Raji (cell line): ENCODE data around the gene DMKN.

Source experiments
- POLR2A ChIP-seq: IDR thresholded peaks from 2 replicates; pipeline ENCODE4 v1.6.1; 2011; ENCODE audit warnings: low read depth, low read length, control low read depth; ENCODE audit not compliant: insufficient read depth

Gene DMKN

DNA sequence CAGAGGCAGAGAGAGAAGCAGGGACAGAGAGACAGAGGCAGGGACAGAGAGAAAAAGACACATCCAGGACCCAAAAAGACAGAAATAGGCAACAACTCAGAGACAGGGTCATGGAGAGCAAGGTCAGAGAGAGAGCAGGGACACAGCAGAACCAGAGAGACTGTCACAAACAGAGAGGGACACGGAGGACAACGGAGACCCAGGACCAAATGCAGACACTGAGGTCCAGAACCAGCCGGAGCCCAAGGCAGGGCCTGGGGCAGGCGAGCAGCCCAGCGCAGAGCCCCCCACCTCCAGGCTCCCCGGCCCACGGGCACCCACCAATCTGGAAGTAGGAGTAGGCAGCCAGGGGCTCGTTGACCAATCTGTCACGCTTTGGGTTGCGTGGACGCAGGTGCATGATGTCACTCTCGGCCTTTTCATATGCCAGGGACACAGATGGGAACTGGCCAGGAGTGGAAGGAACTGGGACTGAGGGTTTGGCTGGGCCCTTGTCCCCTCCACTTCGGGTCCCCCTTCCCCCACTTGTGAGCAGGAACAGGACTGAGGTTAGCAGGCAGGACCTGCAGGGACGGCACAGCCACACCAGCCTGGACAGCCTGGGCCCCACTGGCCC, 40.0 kb upstream of the DMKN start:
- no peak for TF ChIP-seq POLR2A

DNA sequence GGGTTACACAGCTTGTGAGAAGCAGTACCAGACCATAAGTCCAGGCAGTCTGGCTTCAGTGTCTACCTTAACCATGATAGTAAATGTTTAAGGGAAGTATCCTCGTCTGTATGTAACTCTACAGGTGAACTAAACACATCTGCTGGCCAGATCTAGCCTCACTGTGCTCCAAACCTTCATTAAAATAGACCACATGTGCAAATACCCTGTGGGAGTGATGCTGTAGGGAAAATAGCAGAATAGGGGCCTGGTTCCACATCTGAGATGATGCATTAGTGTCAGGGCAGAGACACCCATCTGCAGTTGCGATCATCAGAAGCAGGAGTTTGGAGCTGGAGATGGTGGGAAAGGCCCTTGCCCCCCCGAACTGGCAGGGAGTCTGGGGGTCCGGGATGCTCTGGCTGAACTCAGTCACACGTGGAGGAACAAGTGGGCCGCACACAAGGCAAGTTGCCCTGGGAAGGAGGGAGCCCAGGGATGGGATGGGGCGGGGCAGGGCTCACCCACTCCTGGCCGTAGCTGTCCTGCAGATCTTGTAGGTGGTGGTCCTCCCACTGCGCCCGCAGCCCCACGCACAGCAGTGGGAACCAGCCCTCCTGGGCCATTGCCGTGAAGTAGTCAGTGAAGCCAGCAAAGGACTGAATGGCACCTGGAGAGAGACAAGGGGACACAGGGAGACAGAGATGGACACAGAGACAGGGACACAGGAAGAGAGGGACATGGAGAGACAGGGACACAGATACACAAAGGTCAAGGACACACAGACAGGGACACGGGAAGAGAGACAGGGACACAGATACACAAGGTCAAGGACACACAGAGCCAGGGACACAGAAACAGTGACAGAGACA, 39.3 kb upstream of the DMKN start:
- TF ChIP-seq POLR2A = no peak

DNA sequence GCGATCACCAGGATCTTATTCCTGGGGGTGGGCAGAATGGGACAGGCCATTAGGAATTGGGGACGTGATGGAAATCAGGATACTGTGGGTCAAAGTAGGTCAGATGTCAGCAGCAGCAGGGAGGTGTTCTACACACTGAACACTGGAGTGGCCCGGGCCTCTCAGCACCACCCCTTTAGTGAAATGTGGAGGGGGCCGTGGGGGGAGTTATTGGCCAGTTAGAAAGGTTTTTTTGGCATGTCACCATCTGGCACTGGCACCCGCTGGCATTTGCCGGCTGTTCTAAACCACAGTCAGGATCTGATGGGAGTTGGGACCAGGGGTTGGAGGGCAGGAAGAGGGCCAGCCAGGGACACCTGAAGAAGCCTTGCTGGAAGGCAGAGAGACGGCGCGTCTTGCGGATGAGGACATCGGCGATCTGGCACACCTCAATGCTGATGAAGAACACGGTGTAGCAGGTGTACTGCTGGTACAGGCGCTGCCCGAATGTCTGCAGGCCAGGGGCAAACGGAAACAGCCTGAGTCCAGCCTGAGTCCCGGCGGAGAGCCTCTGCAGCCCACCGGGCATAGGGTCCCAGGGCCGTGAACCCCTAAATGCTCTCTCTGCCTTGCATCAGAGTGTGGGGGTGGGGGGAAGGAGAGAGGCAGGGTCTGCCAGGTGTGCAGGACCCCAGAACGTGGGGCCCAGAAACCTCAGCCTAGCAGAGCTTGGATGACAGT, 37.8 kb upstream of the DMKN start:
- TF ChIP-seq POLR2A = no peak

DNA sequence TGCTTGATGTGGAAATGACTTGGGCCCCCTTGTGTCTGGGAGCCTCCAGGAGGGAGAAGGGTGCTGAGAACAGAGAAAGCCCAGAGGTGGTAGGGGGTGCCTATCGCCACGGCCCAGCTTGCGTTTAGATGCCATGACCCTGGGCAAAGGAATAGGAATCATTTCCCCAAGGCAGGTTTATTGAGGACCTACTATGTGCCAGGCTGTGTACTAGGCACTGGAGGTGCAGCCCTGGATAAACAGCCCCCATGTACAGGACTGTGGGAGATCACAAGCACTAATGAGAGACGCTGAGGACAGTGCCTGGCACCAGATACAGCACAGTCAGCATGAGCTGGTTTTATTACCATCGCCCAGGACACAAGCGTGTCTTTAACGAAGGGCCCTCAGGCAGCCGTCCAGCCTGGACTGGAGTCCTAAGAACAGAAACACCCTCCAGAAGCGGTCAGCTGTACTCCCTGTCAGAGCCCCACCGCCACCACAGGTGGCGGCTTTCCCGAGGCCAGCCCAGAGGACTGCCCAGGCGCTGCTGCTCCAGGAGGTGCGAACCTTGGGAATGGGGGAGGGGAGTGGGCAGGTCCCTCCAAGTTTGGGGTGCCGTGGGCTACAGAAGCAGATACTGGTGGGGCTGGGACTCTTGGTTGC, 36.6 kb upstream of the DMKN start:
- TF ChIP-seq POLR2A = no peak

DNA sequence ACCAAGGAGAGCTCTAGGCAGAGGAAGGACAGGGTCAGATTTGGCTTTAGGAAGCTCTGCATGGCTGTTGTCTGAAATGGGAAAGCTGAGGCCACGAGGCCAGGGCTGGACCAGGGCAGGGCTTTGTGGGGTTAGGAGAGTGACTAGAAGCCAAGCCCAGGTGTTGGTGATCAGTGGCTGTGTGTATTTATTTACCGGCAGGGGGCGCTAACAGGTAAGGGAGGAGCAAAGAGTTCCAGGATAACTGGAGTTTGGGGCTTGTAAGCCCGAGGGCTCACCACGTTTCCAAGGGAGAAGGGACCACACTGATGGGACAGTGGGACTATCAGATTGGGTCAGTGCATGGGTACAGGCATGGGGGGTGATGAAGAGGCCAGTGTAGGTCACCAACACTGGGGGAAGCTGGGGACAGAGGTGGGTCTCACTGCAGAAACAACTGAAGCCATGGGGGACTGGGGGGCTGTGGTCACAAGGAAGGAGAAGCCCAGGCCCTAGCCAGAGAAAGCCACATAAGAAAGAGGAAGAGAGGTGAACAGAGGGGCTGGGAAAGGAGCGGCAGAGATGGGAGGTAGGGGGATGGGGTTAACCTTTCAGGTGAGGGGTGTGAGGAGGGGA, 35.8 kb upstream of the DMKN start:
- no peak for TF ChIP-seq POLR2A

DNA sequence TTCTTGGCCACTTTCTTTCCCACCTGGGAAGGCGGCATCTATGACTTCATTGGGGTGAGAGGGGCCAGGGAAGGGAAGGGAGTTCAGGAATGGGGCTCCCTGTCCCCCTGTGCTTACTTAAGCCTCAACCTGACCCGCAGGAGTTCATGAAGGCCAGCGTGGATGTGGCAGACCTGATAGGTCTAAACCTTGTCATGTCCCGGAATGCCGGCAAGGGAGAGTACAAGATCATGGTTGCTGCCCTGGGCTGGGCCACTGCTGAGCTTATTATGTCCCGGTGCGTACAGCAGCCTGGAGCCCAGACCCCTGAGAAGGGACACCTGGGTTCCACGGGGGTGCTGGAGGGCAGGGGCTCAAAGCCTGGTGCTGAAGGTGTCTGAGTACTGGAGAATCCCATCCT, 33.1 kb upstream of the DMKN start:
- no peak for TF ChIP-seq POLR2A

DNA sequence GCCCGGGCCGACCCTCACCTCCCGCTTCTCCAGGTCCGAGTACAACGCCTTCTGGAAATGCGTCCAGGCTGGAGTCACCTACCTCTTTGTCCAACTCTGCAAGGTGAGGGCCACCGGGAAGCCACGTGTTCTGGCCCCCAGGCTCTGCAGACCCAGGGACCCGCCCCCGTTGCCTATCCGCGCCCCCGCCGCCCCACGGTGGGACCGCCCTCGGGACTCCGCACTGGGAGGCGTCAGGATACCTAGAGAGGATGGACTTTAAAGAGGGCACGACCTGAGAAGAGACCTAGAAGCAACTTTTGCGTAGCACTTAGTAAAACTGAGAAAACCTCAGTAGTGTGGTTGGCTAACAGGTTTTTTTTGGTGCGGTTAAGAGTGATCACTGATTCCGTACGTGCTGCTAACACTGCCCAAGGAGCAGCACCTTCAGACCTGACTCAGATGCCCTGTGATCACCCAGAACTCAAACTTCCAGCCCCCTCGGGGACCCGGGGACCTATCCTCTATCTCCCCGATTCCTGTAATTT, 32.5 kb upstream of the DMKN start:
- TF ChIP-seq POLR2A = no peak

DNA sequence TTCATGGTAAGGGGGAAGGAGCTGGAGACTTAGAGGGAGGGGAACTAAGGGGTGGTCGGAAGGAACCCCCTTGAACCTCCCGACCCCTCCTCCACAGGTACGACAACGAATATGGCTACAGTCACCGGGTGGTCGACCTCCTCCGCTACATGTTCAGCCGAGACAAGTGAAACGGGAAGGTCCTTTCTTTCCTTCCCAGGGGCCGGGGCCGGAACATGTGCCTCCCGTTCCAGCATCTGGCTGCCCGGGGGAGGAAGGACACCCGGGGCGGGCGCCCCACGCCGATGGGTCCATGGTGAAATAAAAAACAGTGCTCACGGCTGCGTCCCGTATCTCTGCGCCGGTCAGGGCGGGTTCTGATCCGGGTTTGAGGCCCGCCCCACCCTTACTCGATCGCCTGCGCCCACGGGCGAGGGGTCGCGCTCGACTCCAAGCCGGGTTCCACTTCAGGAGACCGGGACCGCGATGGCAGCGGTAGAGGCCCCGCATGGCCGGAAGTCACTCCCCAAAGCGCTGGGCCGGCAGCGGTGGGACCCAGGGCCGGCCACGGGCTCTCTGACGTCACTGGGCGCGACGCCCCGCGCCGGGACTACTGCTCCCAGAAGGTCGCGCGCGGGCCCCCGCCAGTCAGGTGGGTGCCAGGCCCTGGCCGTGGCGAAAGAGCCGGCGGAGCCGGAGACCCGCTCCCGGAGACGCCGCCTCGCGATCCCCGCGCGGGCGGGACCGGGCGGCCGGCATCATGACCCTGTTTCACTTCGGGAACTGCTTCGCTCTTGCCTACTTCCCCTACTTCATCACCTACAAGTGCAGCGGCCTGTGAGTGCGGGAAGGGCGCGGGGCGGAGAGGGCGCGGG, 31.8 kb upstream of the DMKN start, which contains the start of gene TMEM147:
Gene TMEM147, plus strand, starts transcription at position 626 of the 854 bp plus-strand sequence. Its CDS starts 114 bp downstream, at position 740.
- TF ChIP-seq POLR2A = peak; percentile 86

DNA sequence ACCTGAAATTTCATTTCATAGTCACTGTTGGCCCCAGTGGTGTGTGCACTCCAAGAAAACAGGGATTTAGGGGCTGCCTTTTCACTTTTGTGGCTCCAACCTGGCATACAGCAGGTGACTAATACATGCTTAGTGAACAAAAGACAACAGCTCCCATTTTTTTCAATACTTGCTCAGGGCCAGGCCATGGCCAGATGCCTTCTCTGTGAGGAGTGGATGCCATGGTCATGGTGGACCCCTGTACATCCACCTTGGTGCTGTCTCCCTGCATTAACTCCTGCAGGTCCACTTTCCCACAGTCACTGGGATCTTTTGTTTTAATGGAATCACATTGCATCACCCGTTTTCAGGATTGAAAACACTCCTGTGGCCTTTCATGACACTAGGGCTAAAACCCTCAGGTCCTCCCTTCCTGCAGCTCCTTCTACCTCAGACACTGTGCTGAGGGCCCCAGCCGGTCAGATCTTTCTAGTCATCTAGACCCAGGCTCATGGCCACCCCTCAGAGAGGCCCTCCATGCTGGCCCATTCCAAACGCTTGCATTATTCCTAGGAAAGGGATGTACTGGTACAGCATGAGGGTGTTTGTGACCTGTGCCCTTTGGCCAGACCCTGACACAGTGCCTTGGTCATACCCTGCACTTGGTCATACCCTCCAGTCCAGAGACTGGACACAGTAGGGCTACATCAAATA, 30.8 kb upstream of the DMKN start:
- no peak for TF ChIP-seq POLR2A

DNA sequence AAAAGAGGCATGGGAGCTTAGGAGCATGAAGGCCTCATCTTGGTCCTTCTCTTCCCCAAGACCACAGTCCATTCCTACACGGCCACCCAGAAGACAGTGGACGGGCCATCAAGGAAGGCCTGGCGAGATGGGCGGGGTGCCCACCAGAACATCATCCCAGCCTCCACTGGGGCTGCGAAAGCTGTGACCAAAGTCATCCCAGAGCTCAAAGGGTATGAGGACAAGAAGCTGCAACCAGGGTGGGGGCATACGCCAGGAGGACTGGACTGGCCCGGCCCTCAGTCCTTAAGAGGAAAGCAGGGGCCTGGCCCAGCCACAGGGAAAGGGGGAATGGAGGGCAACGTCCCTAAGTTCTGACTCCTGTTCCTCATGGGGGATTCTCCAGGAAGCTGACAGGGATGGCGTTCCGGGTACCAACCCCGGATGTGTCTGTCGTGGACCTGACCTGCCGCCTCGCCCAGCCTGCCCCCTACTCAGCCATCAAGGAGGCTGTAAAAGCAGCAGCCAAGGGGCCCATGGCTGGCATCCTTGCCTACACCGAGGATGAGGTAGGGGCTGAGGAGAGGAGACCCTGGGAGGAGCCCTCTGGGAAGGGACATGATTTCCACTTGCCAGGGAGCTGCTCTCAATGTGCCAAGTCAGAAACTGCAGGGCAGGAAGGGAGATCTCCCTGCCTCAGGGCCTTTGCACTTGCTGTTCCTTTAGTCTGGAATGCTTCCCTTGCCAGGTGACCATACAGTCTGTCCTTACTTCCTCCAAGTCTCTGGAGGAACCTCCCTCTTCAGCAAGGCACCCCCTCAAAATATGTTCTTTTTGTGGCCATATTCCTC, 30.0 kb upstream of the DMKN start:
- no peak for TF ChIP-seq POLR2A

DNA sequence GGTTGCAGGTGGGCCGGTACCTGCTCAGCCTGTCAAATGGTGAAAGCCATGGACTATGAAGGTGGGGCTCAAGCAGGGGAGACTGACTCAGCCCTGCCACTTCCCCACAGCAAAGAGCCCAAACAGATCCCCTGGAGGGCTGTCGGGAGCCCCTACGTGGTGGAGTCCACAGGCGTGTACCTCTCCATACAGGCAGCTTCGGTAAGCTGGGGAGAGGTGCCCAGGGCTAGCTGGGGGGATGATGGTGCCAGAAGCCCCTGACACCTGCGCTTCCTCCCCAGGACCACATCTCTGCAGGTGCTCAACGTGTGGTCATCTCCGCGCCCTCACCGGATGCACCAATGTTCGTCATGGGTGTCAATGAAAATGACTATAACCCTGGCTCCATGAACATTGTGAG, 28.8 kb upstream of the DMKN start:
- TF ChIP-seq POLR2A = no peak

DNA sequence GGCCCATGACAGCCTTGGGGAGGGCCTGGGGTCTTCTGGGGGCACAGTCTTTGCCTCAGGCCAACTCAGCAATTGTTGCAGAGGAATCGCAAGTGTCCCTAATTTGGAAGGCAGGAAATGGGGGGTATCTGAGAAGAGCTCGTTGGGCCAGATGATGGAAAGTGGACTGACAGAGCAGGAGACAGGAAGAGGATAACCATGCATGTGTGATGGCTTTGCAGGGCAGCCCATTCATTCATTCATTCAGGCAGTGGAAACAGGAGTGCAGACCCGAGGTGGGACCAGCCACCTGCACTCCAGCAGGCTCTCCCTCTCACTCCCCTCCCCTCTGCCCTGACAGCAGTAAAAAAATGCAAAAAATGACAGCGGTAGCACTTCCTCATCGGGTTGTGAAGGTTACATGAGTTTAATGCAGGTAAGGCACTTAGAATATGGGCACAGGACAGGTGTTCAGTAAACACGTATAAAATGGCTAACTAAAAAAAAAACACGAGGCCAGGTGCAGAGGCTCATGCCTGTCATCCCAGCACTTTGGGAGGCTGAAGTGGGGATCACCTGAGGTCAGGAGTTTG, 27.0 kb upstream of the DMKN start:
- TF ChIP-seq POLR2A = no peak
